SKM-1 treated with dmso at 0.1 percent for 144 hours (cell line): Measurements from ENCODE around the gene NRIP1.

Experiments used
- DNase-seq: peaks from one replicate; lab custom pipeline; 2025; ENCODE audit not compliant: unreplicated experiment; lab: John Stamatoyannopoulos, UW

NRIP1 gene

GRCh38 chr21:15065392-15066122 lies 757 bp upstream of the NRIP1 start:
- DNase-seq: peak; percentile 72

GRCh38 chr21:15063814-15064575 lies 805 bp downstream of the NRIP1 start:
- no peak for DNase-seq

- DNase-seq: no peak
These were observed 1.6 kb downstream of the NRIP1 start for GRCh38 chr21:15063081-15063813.

GRCh38 chr21:15062606-15062965 lies 2.2 kb downstream of the NRIP1 start:
- no peak for DNase-seq

- no peak for DNase-seq
These were observed 2.8 kb downstream of the NRIP1 start for GRCh38 chr21:15061747-15062605.

GRCh38 chr21:15061279-15061678 lies 3.5 kb downstream of the NRIP1 start:
- peak; percentile 16 for DNase-seq

GRCh38 chr21:15060543-15061175 lies 4.1 kb downstream of the NRIP1 start:
- no peak for DNase-seq

GRCh38 chr21:15059397-15059796 lies 5.4 kb downstream of the NRIP1 start:
- DNase-seq: no peak

GRCh38 chr21:15058854-15059263 lies 5.9 kb downstream of the NRIP1 start:
- DNase-seq: no peak

GRCh38 chr21:15057285-15057684 lies 7.5 kb downstream of the NRIP1 start:
- DNase-seq: no peak

- DNase-seq: no peak
These were observed 10.1 kb downstream of the NRIP1 start for GRCh38 chr21:15054606-15055239.

- DNase-seq: no peak
These were observed 10.7 kb downstream of the NRIP1 start for GRCh38 chr21:15054089-15054488.

- DNase-seq: no peak
These were observed 11.3 kb downstream of the NRIP1 start for GRCh38 chr21:15053500-15053899.

GRCh38 chr21:15052459-15052763 lies 12.4 kb downstream of the NRIP1 start:
- DNase-seq: no peak

- DNase-seq: no peak
These were observed 12.9 kb downstream of the NRIP1 start for GRCh38 chr21:15051644-15052458.

- DNase-seq: no peak
These were observed 14.0 kb downstream of the NRIP1 start for GRCh38 chr21:15050568-15051377.

GRCh38 chr21:15045017-15045416 lies 19.8 kb downstream of the NRIP1 start:
- no peak for DNase-seq

- no peak for DNase-seq
These were observed 22.3 kb downstream of the NRIP1 start for GRCh38 chr21:15042531-15042930.
